ENCODE results near the gene TUBGCP5. TPM values are rescaled to one million over a fixed set of nuclear protein-coding genes. Genes with fewer than 3 reads are reported as not detected.

The TUBGCP5 gene
- total RNA-seq, 1 donor from 2014 or later: 34.3 TPM

DNA sequence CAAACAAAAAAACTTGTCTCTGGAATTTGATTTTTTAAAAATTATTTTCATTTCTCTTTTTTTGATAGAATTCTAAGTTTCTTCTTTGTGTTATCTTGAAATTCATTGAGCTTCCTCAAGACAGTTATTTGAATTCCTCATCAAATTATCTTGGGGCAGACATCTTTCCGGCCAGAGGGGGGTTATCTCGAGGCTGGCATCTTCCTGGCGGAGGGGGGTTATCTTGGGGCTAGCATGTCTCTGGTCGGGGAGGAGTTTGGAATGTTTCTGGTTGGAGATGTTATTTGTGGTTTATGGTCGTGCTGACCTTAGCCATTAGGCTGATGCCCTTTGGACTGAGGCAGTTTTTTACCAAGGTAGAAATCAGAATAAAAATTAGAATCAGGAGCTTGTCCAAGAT lies 15.9 kb upstream of the TUBGCP5 start:
- no peaks in the 10 kb centered on the region for H3K79me2 ChIP-seq (ENCODE audit: low read depth)
- H3K27me3 Mint-ChIP-seq (ENCODE audit: insufficient read depth, low read depth): peaks cover 4% of the 10 kb centered on the region

DNA sequence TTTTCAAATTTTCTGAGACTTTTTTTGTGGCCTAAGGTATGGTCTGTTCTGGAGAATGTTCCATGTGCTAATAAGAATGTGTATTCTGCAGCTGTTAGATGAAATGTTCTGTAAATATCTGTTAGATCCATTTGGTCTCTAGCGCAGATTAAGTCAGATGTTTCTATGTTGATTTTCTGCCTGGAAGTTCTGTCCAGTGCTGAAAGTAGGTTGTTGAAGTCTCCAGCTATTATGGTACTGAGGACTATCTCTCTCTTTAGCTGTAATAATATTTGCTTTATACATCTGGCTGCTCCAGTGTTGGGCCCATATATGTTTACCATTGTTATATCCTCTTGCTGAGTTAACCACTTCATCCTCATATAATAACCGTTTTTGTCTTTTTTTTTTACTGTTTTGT lies 13.2 kb upstream of the TUBGCP5 start:
- no peak overlapping the region for H3K27ac Mint-ChIP-seq
- H3K36me3 ChIP-seq: no peaks in the 10 kb centered on the region
- no peak overlapping the region for H3K9ac ChIP-seq
- H3K27ac ChIP-seq: no peak overlapping the region
- no peaks in the 10 kb centered on the region for H3K4me1 ChIP-seq
- H3K4me3 ChIP-seq: no peak overlapping the region
- H3K4me1 Mint-ChIP-seq: no peaks in the 10 kb centered on the region
- TF ChIP-seq, protein P1, sequence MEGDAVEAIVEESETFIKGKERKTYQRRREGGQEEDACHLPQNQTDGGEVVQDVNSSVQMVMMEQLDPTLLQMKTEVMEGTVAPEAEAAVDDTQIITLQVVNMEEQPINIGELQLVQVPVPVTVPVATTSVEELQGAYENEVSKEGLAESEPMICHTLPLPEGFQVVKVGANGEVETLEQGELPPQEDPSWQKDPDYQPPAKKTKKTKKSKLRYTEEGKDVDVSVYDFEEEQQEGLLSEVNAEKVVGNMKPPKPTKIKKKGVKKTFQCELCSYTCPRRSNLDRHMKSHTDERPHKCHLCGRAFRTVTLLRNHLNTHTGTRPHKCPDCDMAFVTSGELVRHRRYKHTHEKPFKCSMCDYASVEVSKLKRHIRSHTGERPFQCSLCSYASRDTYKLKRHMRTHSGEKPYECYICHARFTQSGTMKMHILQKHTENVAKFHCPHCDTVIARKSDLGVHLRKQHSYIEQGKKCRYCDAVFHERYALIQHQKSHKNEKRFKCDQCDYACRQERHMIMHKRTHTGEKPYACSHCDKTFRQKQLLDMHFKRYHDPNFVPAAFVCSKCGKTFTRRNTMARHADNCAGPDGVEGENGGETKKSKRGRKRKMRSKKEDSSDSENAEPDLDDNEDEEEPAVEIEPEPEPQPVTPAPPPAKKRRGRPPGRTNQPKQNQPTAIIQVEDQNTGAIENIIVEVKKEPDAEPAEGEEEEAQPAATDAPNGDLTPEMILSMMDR (IDR thresholded peaks at IDR 0.05): no peak
- TF ChIP-seq EZH2 (IDR thresholded peaks at IDR 0.05) (no peak), EZH2phosphoT487 (IDR thresholded peaks at IDR 0.05) (no peak)
- no peaks in the 10 kb centered on the region for H3F3A ChIP-seq (ENCODE audit: low read depth)
- H3K36me3 Mint-ChIP-seq: no peaks in the 10 kb centered on the region
- H2AFZ ChIP-seq (replicated peaks): no peak overlapping the region
- H3K79me2 ChIP-seq (ENCODE audit: low read depth): no peaks in the 10 kb centered on the region
- no peak overlapping the region for H3K4me3 Mint-ChIP-seq
- H3K9me3 Mint-ChIP-seq: no peaks in the 10 kb centered on the region
- H3K27me3 ChIP-seq: no peaks in the 10 kb centered on the region
- H4K20me1 ChIP-seq (ENCODE audit: low read depth): no peaks in the 10 kb centered on the region
- no peak for DNase-seq (ENCODE audit: low spot score)
- no peak overlapping the region for H3K4me2 ChIP-seq
- no peaks in the 10 kb centered on the region for H3K9me3 ChIP-seq (ENCODE audit: low read depth)
- H3K27me3 Mint-ChIP-seq (ENCODE audit: insufficient read depth, low read depth): peaks cover 4% of the 10 kb centered on the region

More for the DNA sequence above, 15.9 kb upstream of the TUBGCP5 start:
- Mint-ChIP-seq H3K27ac (no peak overlapping the region), H3K4me3 (no peak overlapping the region), H3K36me3 (no peaks in the 10 kb centered on the region), H3K9me3 (no peaks in the 10 kb centered on the region), H3K4me1 (no peaks in the 10 kb centered on the region)
- Histone ChIP-seq H3K9ac (no peak overlapping the region), H3K4me3 (no peak overlapping the region), H3F3A (ENCODE audit: low read depth) (no peaks in the 10 kb centered on the region), H2AFZ (replicated peaks) (no peak overlapping the region), H3K27ac (no peak overlapping the region), H3K9me3 (ENCODE audit: low read depth) (no peaks in the 10 kb centered on the region), H3K4me2 (no peak overlapping the region), H4K20me1 (ENCODE audit: low read depth) (no peaks in the 10 kb centered on the region), H3K36me3 (no peaks in the 10 kb centered on the region), H3K4me1 (no peaks in the 10 kb centered on the region), H3K27me3 (no peaks in the 10 kb centered on the region)
- TF ChIP-seq EZH2phosphoT487 (IDR thresholded peaks at IDR 0.05): no peak
- TF ChIP-seq EZH2 (IDR thresholded peaks at IDR 0.05): no peak
- TF ChIP-seq, protein P1 (IDR thresholded peaks at IDR 0.05): no peak
- no peak for DNase-seq (ENCODE audit: low spot score)

DNA sequence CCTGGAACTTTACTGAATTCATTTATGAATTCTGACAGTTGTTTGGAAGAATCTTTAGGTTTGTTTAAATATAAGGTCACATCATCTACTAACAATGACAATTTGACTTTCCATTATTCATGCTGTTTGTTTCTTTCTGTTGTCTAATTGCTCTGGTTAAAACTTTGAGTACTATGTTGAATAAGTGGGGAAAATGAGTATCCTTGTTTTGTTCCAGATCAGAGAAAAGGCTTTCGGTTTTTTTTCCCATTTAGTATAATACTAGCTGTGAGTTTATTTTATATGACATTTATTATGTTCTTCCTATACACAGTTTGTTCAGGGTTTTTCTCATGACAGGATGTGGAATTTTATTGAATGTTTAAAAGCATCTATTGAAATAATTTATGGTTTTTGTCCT lies 11.3 kb upstream of the TUBGCP5 start:
- Histone ChIP-seq H3K36me3 (no peaks in the 10 kb centered on the region), H3K4me2 (no peak overlapping the region), H3K4me3 (no peak overlapping the region), H3K4me1 (no peaks in the 10 kb centered on the region), H3K27me3 (no peaks in the 10 kb centered on the region), H2AFZ (replicated peaks) (no peak overlapping the region), H3K79me2 (ENCODE audit: low read depth) (no peaks in the 10 kb centered on the region), H4K20me1 (ENCODE audit: low read depth) (no peaks in the 10 kb centered on the region), H3F3A (ENCODE audit: low read depth) (no peaks in the 10 kb centered on the region), H3K9me3 (ENCODE audit: low read depth) (no peaks in the 10 kb centered on the region), H3K9ac (no peak overlapping the region), H3K27ac (no peak overlapping the region)
- H3K36me3 Mint-ChIP-seq: no peaks in the 10 kb centered on the region
- H3K27ac Mint-ChIP-seq: no peak overlapping the region
- H3K27me3 Mint-ChIP-seq (ENCODE audit: insufficient read depth, low read depth): peaks cover 4% of the 10 kb centered on the region
- no peaks in the 10 kb centered on the region for H3K4me1 Mint-ChIP-seq
- TF ChIP-seq, protein P1 (IDR thresholded peaks at IDR 0.05): no peak
- TF ChIP-seq EZH2phosphoT487 (IDR thresholded peaks at IDR 0.05): no peak
- TF ChIP-seq EZH2 (IDR thresholded peaks at IDR 0.05): no peak
- no peak for DNase-seq (ENCODE audit: low spot score)
- H3K4me3 Mint-ChIP-seq: no peak overlapping the region
- no peaks in the 10 kb centered on the region for H3K9me3 Mint-ChIP-seq
